ENCODE data around the gene HNRNPLL. TPM values are rescaled to one million over a fixed set of nuclear protein-coding genes. Genes with fewer than 3 reads are reported as not detected.
A peak's percentile ranks its signal among the peaks of the same experiment; 100 is the strongest.

The HNRNPLL gene
- total RNA-seq, 1 donor: 46.0 TPM

- no peak for TF ChIP-seq CTCF (IDR thresholded peaks at IDR 0.05; ENCODE audit: extremely low read depth, low read depth, low read length)
- no peaks in the 10 kb centered on the region for H3K36me3 ChIP-seq (ENCODE audit: insufficient read depth, low read length)
- H3K27me3 ChIP-seq (ENCODE audit: insufficient read depth, low read length): no peaks in the 10 kb centered on the region
- H3K4me3 ChIP-seq (ENCODE audit: insufficient read depth, low read length): no peak overlapping the region
- no peaks in the 10 kb centered on the region for H3K79me2 ChIP-seq (ENCODE audit: insufficient read depth, low read length)
- H3K9me3 ChIP-seq (ENCODE audit: low read depth, low read length): no peaks in the 10 kb centered on the region
- DNase-seq (ENCODE audit: insufficient read length, low spot score, missing footprints): no peak
- H3K27ac ChIP-seq (ENCODE audit: low read depth, low read length): no peak overlapping the region
- H3K4me2 ChIP-seq (ENCODE audit: insufficient read depth, low read length): no peak overlapping the region
- no peaks in the 10 kb centered on the region for H4K20me1 ChIP-seq (ENCODE audit: insufficient read depth, low read length)
- H3K4me1 ChIP-seq (ENCODE audit: insufficient read depth, low read length): no peaks in the 10 kb centered on the region
- no peak overlapping the region for H2AFZ ChIP-seq (ENCODE audit: low read length)
Observed at GRCh38 chr2:38632980-38633379, 30.3 kb upstream of the HNRNPLL start.

GRCh38 chr2:38631976-38632375 lies 29.2 kb upstream of the HNRNPLL start:
- Histone ChIP-seq H3K36me3 (ENCODE audit: insufficient read depth, low read length) (no peaks in the 10 kb centered on the region), H3K79me2 (ENCODE audit: insufficient read depth, low read length) (no peaks in the 10 kb centered on the region), H3K27ac (ENCODE audit: low read depth, low read length) (no peak overlapping the region), H3K27me3 (ENCODE audit: insufficient read depth, low read length) (peaks cover 2% of the 10 kb centered on the region), H3K4me2 (ENCODE audit: insufficient read depth, low read length) (no peak overlapping the region), H3K4me1 (ENCODE audit: insufficient read depth, low read length) (no peaks in the 10 kb centered on the region), H2AFZ (ENCODE audit: low read length) (no peak overlapping the region), H3K9me3 (ENCODE audit: low read depth, low read length) (no peaks in the 10 kb centered on the region), H4K20me1 (ENCODE audit: insufficient read depth, low read length) (no peaks in the 10 kb centered on the region), H3K4me3 (ENCODE audit: insufficient read depth, low read length) (no peak overlapping the region)
- no peak for TF ChIP-seq CTCF (IDR thresholded peaks at IDR 0.05; ENCODE audit: extremely low read depth, low read depth, low read length)
- peak; percentile 4 for DNase-seq (ENCODE audit: insufficient read length, low spot score, missing footprints)

- TF ChIP-seq CTCF (IDR thresholded peaks at IDR 0.05; ENCODE audit: extremely low read depth, low read depth, low read length): no peak
- Histone ChIP-seq H3K27ac (ENCODE audit: low read depth, low read length) (no peak overlapping the region), H3K4me2 (ENCODE audit: insufficient read depth, low read length) (no peak overlapping the region), H3K79me2 (ENCODE audit: insufficient read depth, low read length) (no peaks in the 10 kb centered on the region), H2AFZ (ENCODE audit: low read length) (no peak overlapping the region), H3K36me3 (ENCODE audit: insufficient read depth, low read length) (no peaks in the 10 kb centered on the region), H3K27me3 (ENCODE audit: insufficient read depth, low read length) (peaks cover 9% of the 10 kb centered on the region), H3K4me3 (ENCODE audit: insufficient read depth, low read length) (no peak overlapping the region), H3K9me3 (ENCODE audit: low read depth, low read length) (no peaks in the 10 kb centered on the region), H3K4me1 (ENCODE audit: insufficient read depth, low read length) (no peaks in the 10 kb centered on the region), H4K20me1 (ENCODE audit: insufficient read depth, low read length) (no peaks in the 10 kb centered on the region)
- no peak for DNase-seq (ENCODE audit: insufficient read length, low spot score, missing footprints)
Observed at GRCh38 chr2:38629684-38630083, 27.0 kb upstream of the HNRNPLL start.

- Histone ChIP-seq H3K79me2 (ENCODE audit: insufficient read depth, low read length) (no peaks in the 10 kb centered on the region), H3K36me3 (ENCODE audit: insufficient read depth, low read length) (no peaks in the 10 kb centered on the region), H3K4me2 (ENCODE audit: insufficient read depth, low read length) (no peak overlapping the region), H3K27me3 (ENCODE audit: insufficient read depth, low read length) (peaks cover 9% of the 10 kb centered on the region), H3K4me3 (ENCODE audit: insufficient read depth, low read length) (no peak overlapping the region), H3K4me1 (ENCODE audit: insufficient read depth, low read length) (no peaks in the 10 kb centered on the region), H2AFZ (ENCODE audit: low read length) (no peak overlapping the region), H4K20me1 (ENCODE audit: insufficient read depth, low read length) (no peaks in the 10 kb centered on the region), H3K27ac (ENCODE audit: low read depth, low read length) (no peak overlapping the region), H3K9me3 (ENCODE audit: low read depth, low read length) (no peaks in the 10 kb centered on the region)
- no peak for DNase-seq (ENCODE audit: insufficient read length, low spot score, missing footprints)
- no peak for TF ChIP-seq CTCF (IDR thresholded peaks at IDR 0.05; ENCODE audit: extremely low read depth, low read depth, low read length)
Observed at GRCh38 chr2:38627391-38627790, 24.7 kb upstream of the HNRNPLL start.
